HG03469 (cell line): Measurements from ENCODE around the gene SLC22A12.

ENCODE experiments used
- ATAC-seq: cut with Tn5 transposase; IDR thresholded peaks from one replicate; pipeline ENCODE4 v1.9.1; 2021; ENCODE audit warnings: mild to moderate bottlenecking, moderate library complexity, moderate number of reproducible peaks; ENCODE audit not compliant: unreplicated experiment

The SLC22A12 gene

GRCh38 chr11:64562723-64563351 lies 28.2 kb upstream of the SLC22A12 start:
- no peak for ATAC-seq

GRCh38 chr11:64563966-64564365 lies 27.1 kb upstream of the SLC22A12 start:
- no peak for ATAC-seq

- no peak for ATAC-seq
Observed at GRCh38 chr11:64564419-64564818, 26.6 kb upstream of the SLC22A12 start.

- no peak for ATAC-seq
Observed at GRCh38 chr11:64564947-64565889, 25.8 kb upstream of the SLC22A12 start.

GRCh38 chr11:64566042-64566914 lies 24.7 kb upstream of the SLC22A12 start:
- no peak for ATAC-seq

GRCh38 chr11:64566915-64567891 lies 23.8 kb upstream of the SLC22A12 start:
- ATAC-seq, result no peak

GRCh38 chr11:64568041-64568571 lies 22.9 kb upstream of the SLC22A12 start:
- no peak for ATAC-seq

- ATAC-seq, result no peak
Observed at GRCh38 chr11:64568584-64569140, 22.4 kb upstream of the SLC22A12 start.

- no peak for ATAC-seq
Observed at GRCh38 chr11:64569300-64569970, 21.6 kb upstream of the SLC22A12 start.

- ATAC-seq, result no peak
Observed at GRCh38 chr11:64570341-64570740, 20.7 kb upstream of the SLC22A12 start.

- no peak for ATAC-seq
Observed at GRCh38 chr11:64571050-64571409, 20.0 kb upstream of the SLC22A12 start.

- ATAC-seq, result no peak
Observed at GRCh38 chr11:64571410-64572091, 19.5 kb upstream of the SLC22A12 start.

- ATAC-seq, result no peak
Observed at GRCh38 chr11:64572143-64572542, 18.9 kb upstream of the SLC22A12 start.

GRCh38 chr11:64577202-64577601 lies 13.8 kb upstream of the SLC22A12 start:
- no peak for ATAC-seq

GRCh38 chr11:64580412-64580811 lies 10.6 kb upstream of the SLC22A12 start:
- no peak for ATAC-seq

- ATAC-seq, result no peak
Observed at GRCh38 chr11:64581057-64581523, 9.9 kb upstream of the SLC22A12 start.

- ATAC-seq, result no peak
Observed at GRCh38 chr11:64582885-64583284, 8.1 kb upstream of the SLC22A12 start.
